ENCODE data around the gene WDR62. TPM values are rescaled to one million over a fixed set of nuclear protein-coding genes. Genes with fewer than 3 reads are reported as not detected.
"Not testable (repeated sequence)": the region's sequence is repeated elsewhere in the genome, so short reads cannot be mapped to it uniquely, and the experiment has no call there.

The WDR62 gene
- total and polyA plus RNA-seq, 2 donors (not counting 3 experiments of a cell fraction or from before 2014, with no cell fraction given) = 8.0 to 13.4 TPM

DNA sequence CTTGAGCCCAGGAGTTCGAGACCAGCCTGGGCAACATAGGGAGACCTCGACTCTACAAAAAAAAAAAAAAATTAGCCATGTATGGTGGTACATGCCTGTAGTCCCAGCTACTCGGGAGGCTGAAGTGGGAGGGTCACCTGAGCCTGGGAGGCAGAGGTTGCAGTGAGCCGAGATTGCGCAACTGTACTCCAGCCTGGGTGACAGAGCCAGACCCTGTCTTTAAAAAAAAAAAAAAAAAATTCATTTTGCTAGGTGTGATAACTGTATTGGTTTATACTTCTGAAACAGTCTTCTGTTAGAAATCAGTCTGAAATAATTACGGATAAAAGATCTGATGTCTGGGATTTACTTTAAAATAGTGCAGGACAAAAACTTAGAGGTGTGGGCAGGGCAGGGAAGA is 13.6 kb upstream of the WDR62 start:
- dilution Hi-C loops (cut with MboI; ENCODE audit: extremely low pct_ligation_motif_present, low sequenced_read_pairs); FAIRE-seq; H3K27me3 ChIP-seq (ENCODE audit: control insufficient read depth in 2 of 2, insufficient read depth in 2 of 2, low read length in 2 of 2); H3K36me3 ChIP-seq (ENCODE audit: control insufficient read depth in 2 of 2, extremely low read depth in 1 of 2, insufficient read depth in 2 of 2, low read length in 2 of 2); BruUV-seq (replicated peaks); H3K9me3 ChIP-seq (replicated peaks; ENCODE audit: control insufficient read depth, insufficient read depth, low read length); intact Hi-C loops (cut with micrococcal nuclease); H3K79me2 ChIP-seq (ENCODE audit: control insufficient read depth, insufficient read depth, low read length); H3K9me1 ChIP-seq (replicated peaks; ENCODE audit: control insufficient read depth, extremely low read depth, insufficient read depth, low read length); H3K27ac ChIP-seq (ENCODE audit: insufficient read depth, low read depth, low read length); H3K9ac ChIP-seq (replicated peaks; ENCODE audit: extremely low read depth, insufficient read depth, low read length); DNase-seq (ENCODE audit: low read depth, low spot score); H4K20me1 ChIP-seq (replicated peaks; ENCODE audit: control insufficient read depth, extremely low read depth, insufficient read depth, low read length); POLR2A ChIA-PET; H3K4me1 ChIP-seq (ENCODE audit: control insufficient read depth, extremely low read depth, insufficient read depth, low read length); H2AFZ ChIP-seq (ENCODE audit: low read depth, low read length); H3K4me2 ChIP-seq (ENCODE audit: insufficient read depth, low read length); H3K4me3 ChIP-seq (replicated peaks in 1 of 3; ENCODE audit: insufficient read depth in 1 of 3, low read depth in 1 of 3, low read length in 3 of 3); CTCF ChIA-PET: not testable (repeated sequence)

DNA sequence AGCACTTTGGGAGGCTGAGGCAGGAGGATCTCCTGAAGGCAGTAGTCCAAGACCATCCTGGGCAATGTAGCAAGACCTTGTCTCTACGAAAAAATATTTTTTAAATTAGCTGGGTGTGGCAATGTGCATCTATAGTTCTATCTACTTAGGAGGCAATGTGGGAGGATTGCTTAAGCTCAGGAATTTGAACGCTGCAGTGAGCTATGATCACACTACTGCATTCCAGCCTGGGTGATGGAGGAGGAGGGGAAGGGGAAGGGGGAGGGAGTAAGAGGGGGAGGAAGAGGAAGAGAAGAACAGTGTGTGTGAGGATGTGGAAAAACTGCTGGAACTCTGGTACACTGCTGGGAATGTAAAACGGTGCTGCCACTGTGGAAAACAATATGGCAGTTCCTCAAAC is 12.9 kb upstream of the WDR62 start:
- intact Hi-C loops (cut with micrococcal nuclease) = no loop called here
- H3K9ac ChIP-seq (replicated peaks; ENCODE audit: extremely low read depth, insufficient read depth, low read length) = no peak overlapping the region

More for the DNA sequence above, 12.9 kb upstream of the WDR62 start:
- Histone ChIP-seq H3K27me3 (ENCODE audit: control insufficient read depth in 2 of 2, insufficient read depth in 2 of 2, low read length in 2 of 2) (no peaks in the 10 kb centered on the region), H2AFZ (ENCODE audit: low read depth, low read length) (no peak overlapping the region), H3K27ac (ENCODE audit: insufficient read depth, low read depth, low read length) (no peak overlapping the region), H3K79me2 (ENCODE audit: control insufficient read depth, insufficient read depth, low read length) (no peaks in the 10 kb centered on the region), H4K20me1 (replicated peaks; ENCODE audit: control insufficient read depth, extremely low read depth, insufficient read depth, low read length) (no peaks in the 10 kb centered on the region), H3K4me2 (ENCODE audit: insufficient read depth, low read length) (no peak overlapping the region), H3K9me1 (replicated peaks; ENCODE audit: control insufficient read depth, extremely low read depth, insufficient read depth, low read length) (no peaks in the 10 kb centered on the region), H3K36me3 (ENCODE audit: control insufficient read depth in 2 of 2, extremely low read depth in 1 of 2, insufficient read depth in 2 of 2, low read length in 2 of 2) (no peaks in the 10 kb centered on the region), H3K9me3 (replicated peaks; ENCODE audit: control insufficient read depth, insufficient read depth, low read length) (no peaks in the 10 kb centered on the region), H3K4me3 (replicated peaks in 1 of 3; ENCODE audit: insufficient read depth in 1 of 3, low read depth in 1 of 3, low read length in 3 of 3) (no peak overlapping the region), H3K4me1 (ENCODE audit: control insufficient read depth, extremely low read depth, insufficient read depth, low read length) (no peaks in the 10 kb centered on the region)
- peak; percentile 10 for DNase-seq (ENCODE audit: low read depth, low spot score)
- TF ChIP-seq EZH2 (IDR thresholded peaks at IDR 0.05; ENCODE audit: borderline replicate concordance, low read depth, low read length, severe bottlenecking) (no peak), POLR2AphosphoS5 (IDR thresholded peaks at IDR 0.05; ENCODE audit: insufficient read depth, low read depth, low read length) (no peak), MYC (IDR thresholded peaks at IDR 0.05; ENCODE audit: low read depth, low read length) (no peak), JUN (IDR thresholded peaks at IDR 0.05; ENCODE audit: borderline replicate concordance, insufficient read depth, insufficient read length, low read depth) (no peak), FOS (IDR thresholded peaks at IDR 0.05; ENCODE audit: borderline replicate concordance, insufficient read depth, low read length) (no peak)
- TF ChIP-seq, protein P1, sequence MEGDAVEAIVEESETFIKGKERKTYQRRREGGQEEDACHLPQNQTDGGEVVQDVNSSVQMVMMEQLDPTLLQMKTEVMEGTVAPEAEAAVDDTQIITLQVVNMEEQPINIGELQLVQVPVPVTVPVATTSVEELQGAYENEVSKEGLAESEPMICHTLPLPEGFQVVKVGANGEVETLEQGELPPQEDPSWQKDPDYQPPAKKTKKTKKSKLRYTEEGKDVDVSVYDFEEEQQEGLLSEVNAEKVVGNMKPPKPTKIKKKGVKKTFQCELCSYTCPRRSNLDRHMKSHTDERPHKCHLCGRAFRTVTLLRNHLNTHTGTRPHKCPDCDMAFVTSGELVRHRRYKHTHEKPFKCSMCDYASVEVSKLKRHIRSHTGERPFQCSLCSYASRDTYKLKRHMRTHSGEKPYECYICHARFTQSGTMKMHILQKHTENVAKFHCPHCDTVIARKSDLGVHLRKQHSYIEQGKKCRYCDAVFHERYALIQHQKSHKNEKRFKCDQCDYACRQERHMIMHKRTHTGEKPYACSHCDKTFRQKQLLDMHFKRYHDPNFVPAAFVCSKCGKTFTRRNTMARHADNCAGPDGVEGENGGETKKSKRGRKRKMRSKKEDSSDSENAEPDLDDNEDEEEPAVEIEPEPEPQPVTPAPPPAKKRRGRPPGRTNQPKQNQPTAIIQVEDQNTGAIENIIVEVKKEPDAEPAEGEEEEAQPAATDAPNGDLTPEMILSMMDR (IDR thresholded peaks at IDR 0.05; ENCODE audit: extremely low read depth in 1 of 2, insufficient read depth in 1 of 2, low read depth in 1 of 2, low read length in 2 of 2) = no peak
- TF ChIP-seq, protein P2, sequence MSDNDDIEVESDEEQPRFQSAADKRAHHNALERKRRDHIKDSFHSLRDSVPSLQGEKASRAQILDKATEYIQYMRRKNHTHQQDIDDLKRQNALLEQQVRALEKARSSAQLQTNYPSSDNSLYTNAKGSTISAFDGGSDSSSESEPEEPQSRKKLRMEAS (IDR thresholded peaks at IDR 0.05; ENCODE audit: insufficient read depth, insufficient read length) = no peak
- FAIRE-seq = no peak
- CTCF ChIA-PET = interaction anchor here (0.7 kb wide), 1 partner anchor 535 kb away, joined by 3 read pairs; no protein-coding TSS in a partner anchor
- dilution Hi-C loops (cut with MboI; ENCODE audit: extremely low pct_ligation_motif_present, low sequenced_read_pairs) = no loop called here
- POLR2A ChIA-PET = no interaction called here
- BruUV-seq (replicated peaks) = no TSS peak

All from endothelial cell of umbilical vein (primary cell).